ENCODE measurements around the gene FBXO9. TPM values are rescaled to one million over a fixed set of nuclear protein-coding genes. Genes with fewer than 3 reads are reported as not detected.

Gene FBXO9
- total and polyA plus RNA-seq, 10 of the 15 experiments (the other 5 are each of a cell fraction or from before 2014, with no cell fraction given), result 9.9 to 68.9 (median 31.3) TPM

DNA sequence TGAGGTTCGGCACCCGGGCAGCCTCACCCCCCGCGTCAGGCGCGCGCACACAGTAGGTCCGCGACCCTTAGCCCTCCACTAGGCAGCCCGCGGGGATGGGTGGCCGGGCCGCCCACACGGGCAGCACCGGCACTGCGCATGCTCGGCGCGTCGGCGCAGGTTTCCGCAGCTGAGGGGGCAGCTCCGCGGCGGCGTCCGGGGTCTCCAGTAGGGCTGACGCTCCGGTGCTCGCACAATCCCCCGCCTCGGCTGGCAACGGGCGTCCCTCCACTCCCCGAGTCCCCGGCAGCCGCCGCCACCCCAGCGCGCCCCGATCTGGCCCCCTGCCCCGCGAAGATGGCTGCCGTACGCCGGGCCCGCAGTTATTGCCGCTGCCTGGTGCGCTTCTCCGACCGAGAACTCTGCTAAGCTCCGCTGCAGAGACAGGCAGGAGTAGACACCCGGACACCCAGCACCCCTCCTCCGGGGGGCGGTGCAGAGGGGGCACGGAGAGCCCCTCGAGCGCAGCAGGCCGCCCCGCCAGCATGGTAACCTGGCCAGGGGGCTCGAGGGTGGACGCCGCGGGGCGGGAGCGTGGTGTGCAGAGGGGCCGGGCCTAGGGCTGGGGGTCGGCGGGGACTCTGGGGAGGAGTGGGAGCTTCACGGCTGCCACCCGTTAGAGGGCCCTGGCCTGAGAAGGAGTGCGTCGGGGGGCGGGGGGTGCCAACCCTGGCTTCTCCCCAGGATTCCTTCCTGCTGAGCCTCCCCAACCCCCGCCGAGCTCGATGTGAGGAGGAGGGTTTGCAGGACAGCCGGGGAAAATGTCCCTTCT is at the start of gene FBXO9 (continued):
- TF ChIP-seq ZNF207 (IDR thresholded peaks at IDR 0.05; ENCODE audit: borderline replicate concordance), result peak; percentile 43; the same call in 1 of the 2 replicates
- TF ChIP-seq POU2F2 (IDR thresholded peaks at IDR 0.05; ENCODE audit: borderline replicate concordance, low read depth, low read length), result no peak
- peak; percentile 63; the same call in 1 of the 2 replicates for TF ChIP-seq BACH1 (IDR thresholded peaks at IDR 0.05; ENCODE audit: borderline replicate concordance)
- TF ChIP-seq EZH2 (IDR thresholded peaks at IDR 0.05; ENCODE audit: borderline replicate concordance, control insufficient read depth, low read depth, low read length), result no peak
- TF ChIP-seq NBN (IDR thresholded peaks at IDR 0.05), result 0 out of 2 replicates have a peak, but pooled peaks have one; percentile 58
- peak in 1 of 2 experiments; percentile 82; a peak in 2 of 3 replicates for TF ChIP-seq EGR1 (IDR thresholded peaks at IDR 0.05; ENCODE audit: borderline replicate concordance in 1 of 2, low read depth in 2 of 2, low read length in 2 of 2)
- TF ChIP-seq ZNF384 (IDR thresholded peaks at IDR 0.05; ENCODE audit: borderline replicate concordance, low read depth, low read length), result no peak
- TF ChIP-seq RAD51 (IDR thresholded peaks at IDR 0.05), result no peak
- TF ChIP-seq GATAD2B (conservative IDR thresholded peaks at IDR 0.05; ENCODE audit: low read depth), result peak; percentile 86; the same call in 1 of the 2 replicates
- TF ChIP-seq, protein P1, sequence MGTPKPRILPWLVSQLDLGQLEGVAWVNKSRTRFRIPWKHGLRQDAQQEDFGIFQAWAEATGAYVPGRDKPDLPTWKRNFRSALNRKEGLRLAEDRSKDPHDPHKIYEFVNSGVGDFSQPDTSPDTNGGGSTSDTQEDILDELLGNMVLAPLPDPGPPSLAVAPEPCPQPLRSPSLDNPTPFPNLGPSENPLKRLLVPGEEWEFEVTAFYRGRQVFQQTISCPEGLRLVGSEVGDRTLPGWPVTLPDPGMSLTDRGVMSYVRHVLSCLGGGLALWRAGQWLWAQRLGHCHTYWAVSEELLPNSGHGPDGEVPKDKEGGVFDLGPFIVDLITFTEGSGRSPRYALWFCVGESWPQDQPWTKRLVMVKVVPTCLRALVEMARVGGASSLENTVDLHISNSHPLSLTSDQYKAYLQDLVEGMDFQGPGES (IDR thresholded peaks at IDR 0.05), result no peak
- no peak for TF ChIP-seq CHD1 (IDR thresholded peaks at IDR 0.05; ENCODE audit: low read depth, low read length)
- peak; percentile 53; the same call in 1 of the 2 replicates for TF ChIP-seq RBBP5 (conservative IDR thresholded peaks at IDR 0.05)
- no peak for TF ChIP-seq CHD2 (IDR thresholded peaks at IDR 0.05; ENCODE audit: borderline replicate concordance, low read depth, low read length)
- no peak for TF ChIP-seq CHD4 (IDR thresholded peaks at IDR 0.05)
- TF ChIP-seq SMARCA5 (IDR thresholded peaks at IDR 0.05), result peak; percentile 82; the same call in 1 of the 2 replicates
- TF ChIP-seq, protein P2, sequence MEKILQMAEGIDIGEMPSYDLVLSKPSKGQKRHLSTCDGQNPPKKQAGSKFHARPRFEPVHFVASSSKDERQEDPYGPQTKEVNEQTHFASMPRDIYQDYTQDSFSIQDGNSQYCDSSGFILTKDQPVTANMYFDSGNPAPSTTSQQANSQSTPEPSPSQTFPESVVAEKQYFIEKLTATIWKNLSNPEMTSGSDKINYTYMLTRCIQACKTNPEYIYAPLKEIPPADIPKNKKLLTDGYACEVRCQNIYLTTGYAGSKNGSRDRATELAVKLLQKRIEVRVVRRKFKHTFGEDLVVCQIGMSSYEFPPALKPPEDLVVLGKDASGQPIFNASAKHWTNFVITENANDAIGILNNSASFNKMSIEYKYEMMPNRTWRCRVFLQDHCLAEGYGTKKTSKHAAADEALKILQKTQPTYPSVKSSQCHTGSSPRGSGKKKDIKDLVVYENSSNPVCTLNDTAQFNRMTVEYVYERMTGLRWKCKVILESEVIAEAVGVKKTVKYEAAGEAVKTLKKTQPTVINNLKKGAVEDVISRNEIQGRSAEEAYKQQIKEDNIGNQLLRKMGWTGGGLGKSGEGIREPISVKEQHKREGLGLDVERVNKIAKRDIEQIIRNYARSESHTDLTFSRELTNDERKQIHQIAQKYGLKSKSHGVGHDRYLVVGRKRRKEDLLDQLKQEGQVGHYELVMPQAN (conservative IDR thresholded peaks at IDR 0.05), result no peak; the same call in 1 of the 2 replicates
- TF ChIP-seq RCOR1 (conservative IDR thresholded peaks at IDR 0.05; ENCODE audit: low read depth, low read length), result no peak
- TF ChIP-seq MYC (IDR thresholded peaks at IDR 0.05; ENCODE audit: insufficient read depth, insufficient read length, insufficient replicate concordance, low read length, severe bottlenecking), result no peak
- no peak for TF ChIP-seq NFYB (IDR thresholded peaks at IDR 0.05; ENCODE audit: insufficient read depth, low read depth, low read length)
- no peak for TF ChIP-seq CEBPB (IDR thresholded peaks at IDR 0.05; ENCODE audit: borderline replicate concordance in 1 of 2, low read depth in 2 of 2, low read length in 2 of 2)
- TF ChIP-seq TBL1XR1 (IDR thresholded peaks at IDR 0.05; ENCODE audit: low read depth, low read length), result no peak; the same call in 1 of the 2 replicates
- TF ChIP-seq ZBED1 (IDR thresholded peaks at IDR 0.05; ENCODE audit: borderline replicate concordance), result no peak
- TF ChIP-seq SMAD1 (IDR thresholded peaks at IDR 0.05; ENCODE audit: low read depth, partially characterized antibody), result no peak
- TF ChIP-seq STAT1 (conservative IDR thresholded peaks at IDR 0.05), result no peak
- TF ChIP-seq SUPT20H (IDR thresholded peaks at IDR 0.05; ENCODE audit: borderline replicate concordance, control insufficient read depth, low read depth, low read length), result no peak
- TF ChIP-seq EED (IDR thresholded peaks at IDR 0.05; ENCODE audit: low read depth), result no peak
- TF ChIP-seq, protein P3, sequence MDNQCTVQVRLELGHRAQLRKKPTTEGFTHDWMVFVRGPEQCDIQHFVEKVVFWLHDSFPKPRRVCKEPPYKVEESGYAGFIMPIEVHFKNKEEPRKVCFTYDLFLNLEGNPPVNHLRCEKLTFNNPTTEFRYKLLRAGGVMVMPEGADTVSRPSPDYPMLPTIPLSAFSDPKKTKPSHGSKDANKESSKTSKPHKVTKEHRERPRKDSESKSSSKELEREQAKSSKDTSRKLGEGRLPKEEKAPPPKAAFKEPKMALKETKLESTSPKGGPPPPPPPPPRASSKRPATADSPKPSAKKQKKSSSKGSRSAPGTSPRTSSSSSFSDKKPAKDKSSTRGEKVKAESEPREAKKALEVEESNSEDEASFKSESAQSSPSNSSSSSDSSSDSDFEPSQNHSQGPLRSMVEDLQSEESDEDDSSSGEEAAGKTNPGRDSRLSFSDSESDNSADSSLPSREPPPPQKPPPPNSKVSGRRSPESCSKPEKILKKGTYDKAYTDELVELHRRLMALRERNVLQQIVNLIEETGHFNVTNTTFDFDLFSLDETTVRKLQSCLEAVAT (IDR thresholded peaks at IDR 0.05), result no peak
